Esophagus muscularis mucosa (tissue), 4 donors: ENCODE results near the gene MGLL.

ENCODE experiments used
- EP300 ChIP-seq: sonication (generic); formaldehyde crosslinking; IDR thresholded peaks from one replicate; pipeline ENCODE4 v1.6.1; 2017; ENCODE audit warnings: antibody characterized with exemption
- POLR2A ChIP-seq: fragments of 450-650 bp; IDR thresholded peaks from one replicate; pipeline ENCODE4 v1.6.1; 2017; ENCODE audit warnings: antibody characterized with exemption, moderate library complexity, mild to moderate bottlenecking, low read depth
- TF ChIP-seq, protein P1 (sequence below), 3 experiments: fragments of 200-600 bp in 2 of 3; fragments of 450-650 bp in 1 of 3; sonication (generic) in 2 of 3; IDR thresholded peaks; one replicate each; pipeline ENCODE4 v1.5.1; 2017 to 2019; ENCODE audit warnings: antibody characterized with exemption in 3 of 3, mild to moderate bottlenecking in 2 of 3, moderate library complexity in 1 of 3

DNA sequence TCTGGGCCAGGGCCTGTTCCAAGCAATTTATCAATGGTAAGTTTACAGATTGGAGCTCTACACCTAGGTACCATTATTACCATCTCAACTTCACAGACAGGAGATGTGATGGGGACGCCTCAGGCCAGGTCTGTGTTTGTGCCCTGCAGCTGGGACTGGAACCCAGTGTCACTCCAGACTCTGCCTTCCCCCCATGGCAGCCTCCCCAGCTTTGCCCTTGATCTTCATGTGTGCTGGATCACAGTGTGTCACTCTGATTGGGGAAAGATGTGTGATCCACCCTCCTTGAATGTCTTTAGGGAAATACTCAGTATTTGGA lies 59.6 kb downstream of the MGLL start:
- TF ChIP-seq, protein P1, sequence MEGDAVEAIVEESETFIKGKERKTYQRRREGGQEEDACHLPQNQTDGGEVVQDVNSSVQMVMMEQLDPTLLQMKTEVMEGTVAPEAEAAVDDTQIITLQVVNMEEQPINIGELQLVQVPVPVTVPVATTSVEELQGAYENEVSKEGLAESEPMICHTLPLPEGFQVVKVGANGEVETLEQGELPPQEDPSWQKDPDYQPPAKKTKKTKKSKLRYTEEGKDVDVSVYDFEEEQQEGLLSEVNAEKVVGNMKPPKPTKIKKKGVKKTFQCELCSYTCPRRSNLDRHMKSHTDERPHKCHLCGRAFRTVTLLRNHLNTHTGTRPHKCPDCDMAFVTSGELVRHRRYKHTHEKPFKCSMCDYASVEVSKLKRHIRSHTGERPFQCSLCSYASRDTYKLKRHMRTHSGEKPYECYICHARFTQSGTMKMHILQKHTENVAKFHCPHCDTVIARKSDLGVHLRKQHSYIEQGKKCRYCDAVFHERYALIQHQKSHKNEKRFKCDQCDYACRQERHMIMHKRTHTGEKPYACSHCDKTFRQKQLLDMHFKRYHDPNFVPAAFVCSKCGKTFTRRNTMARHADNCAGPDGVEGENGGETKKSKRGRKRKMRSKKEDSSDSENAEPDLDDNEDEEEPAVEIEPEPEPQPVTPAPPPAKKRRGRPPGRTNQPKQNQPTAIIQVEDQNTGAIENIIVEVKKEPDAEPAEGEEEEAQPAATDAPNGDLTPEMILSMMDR (IDR thresholded peaks at IDR 0.05) = no peak
- no peak for TF ChIP-seq POLR2A
- TF ChIP-seq EP300 = no peak
